Left colon (tissue), 2 donors: ENCODE measurements around the gene MAST2. TPM values are rescaled to one million over a fixed set of nuclear protein-coding genes. Genes with fewer than 3 reads are reported as not detected.
"Not testable (repeated sequence)": the region's sequence is repeated elsewhere in the genome, so short reads cannot be mapped to it uniquely, and the experiment has no call there.

Experiments
- ATAC-seq: fragments of 200-7000 bp; cut with Tn5 transposase; one replicate; pipeline ENCODE4 v1.9.1; 2020; ENCODE audit warnings: mild to moderate bottlenecking, moderate library complexity
- DNase-seq, 2 donors: peaks; one replicate each; pipeline ENCODE4 v3.0.0-alpha.2; 2020
- intact Hi-C, 2 donors: fragments of 100-400 bp; cut with DNase I in 1 of 2; cut with micrococcal nuclease in 1 of 2; formaldehyde crosslinking; loops; one replicate each; pipeline versions ENCODE4 v1.11.2 to v1.14.0; 2022; cut with DNase I, micrococcal nuclease
- total RNA-seq, 2 donors: library from RNA; stranded (reverse); fragmentation: NEBNext Ultra II Directional; extraction: Animal tissue kit (Norgen Biotek cat#: 25700); gene quantifications; one replicate each; pipeline ENCODE4 v1.2.1, GENCODE V29; 2021
- donor health status: DM: no; HTN: no; CAD: no.
- donor health status: DM: yes; HTN: yes; CAD: no.

The MAST2 gene
- total RNA-seq, 2 donors from 2014 or later: 80.3 to 129 TPM

GRCh38 chr1:46027788-46028573, 224.6 kb downstream of the MAST2 start:
- ATAC-seq (no peak), DNase-seq (no peak)
- intact Hi-C loops: no loop called here

GRCh38 chr1:46030074-46030870, 226.9 kb downstream of the MAST2 start:
- intact Hi-C loops: no loop called here
- DNase-seq (no peak), ATAC-seq (no peak)

- ATAC-seq (no peak), DNase-seq (no peak)
- intact Hi-C loops: no loop called here
These were observed 227.7 kb downstream of the MAST2 start for GRCh38 chr1:46030876-46031660.

- intact Hi-C loops: loop anchor here (5.0 kb wide), 2 partner anchors 147 to 187 kb away; no protein-coding TSS in a partner anchor
- no peak for ATAC-seq
These were observed 231.4 kb downstream of the MAST2 start for GRCh38 chr1:46034601-46035516.

GRCh38 chr1:46036894-46037839, 233.8 kb downstream of the MAST2 start:
- peak; percentile 63 for ATAC-seq
- intact Hi-C loops: loop anchor here (2.0 to 5.0 kb wide), 3 partner anchors 142 to 185 kb away; no protein-coding TSS in a partner anchor
- DNase-seq: peak; percentile 69 to 94

More at GRCh38 chr1:46034601-46035516, 231.4 kb downstream of the MAST2 start:
- DNase-seq: no peak

- ATAC-seq (peak; percentile 70), DNase-seq (peak in 1 of 2 donors; percentile 59)
- intact Hi-C loops: loop anchor here (5.0 kb wide), 2 partner anchors 143 to 183 kb away; no protein-coding TSS in a partner anchor
These were observed 236.2 kb downstream of the MAST2 start for GRCh38 chr1:46039571-46040052.

GRCh38 chr1:46041551-46041950, 238.1 kb downstream of the MAST2 start:
- intact Hi-C loops: no loop called here
- ATAC-seq: no peak

GRCh38 chr1:46041974-46042373, 238.6 kb downstream of the MAST2 start:
- intact Hi-C loops: no loop called here
- DNase-seq (no peak), ATAC-seq (no peak)

More at GRCh38 chr1:46041551-46041950, 238.1 kb downstream of the MAST2 start:
- no peak for DNase-seq

- intact Hi-C loops: no loop called here
- no peak for DNase-seq
- no peak for ATAC-seq
These were observed 240.1 kb downstream of the MAST2 start for GRCh38 chr1:46043458-46044017.

- DNase-seq: no peak
- intact Hi-C loops: no loop called here
- ATAC-seq: peak; percentile 17
These were observed 240.7 kb downstream of the MAST2 start for GRCh38 chr1:46044116-46044515.

- intact Hi-C loops: no loop called here
- DNase-seq (no peak), ATAC-seq (peak; percentile 99)
These were observed 250.3 kb downstream of the MAST2 start for GRCh38 chr1:46053734-46054133.

- intact Hi-C loops: no loop called here
- DNase-seq (no peak), ATAC-seq (no peak)
These were observed 252.9 kb downstream of the MAST2 start for GRCh38 chr1:46056325-46056724.

GRCh38 chr1:46057215-46057614, 253.8 kb downstream of the MAST2 start:
- ATAC-seq, intact Hi-C loops, DNase-seq: not testable (repeated sequence)

- DNase-seq: no peak
- ATAC-seq: no peak
- intact Hi-C loops: no loop called here
These were observed 254.4 kb downstream of the MAST2 start for GRCh38 chr1:46057781-46058180.

GRCh38 chr1:46058936-46059335, 255.5 kb downstream of the MAST2 start:
- intact Hi-C loops: no loop called here
- DNase-seq: no peak
- ATAC-seq: no peak

- DNase-seq (no peak), ATAC-seq (no peak)
- intact Hi-C loops: no loop called here
These were observed 257.7 kb downstream of the MAST2 start for GRCh38 chr1:46061146-46061545.
